NCI-H2029 treated with DMSO at 0.1 percent for 48 hours (cell line): ENCODE data around the gene DIP2C.
"Not testable (repeated sequence)": the region's sequence is repeated elsewhere in the genome, so short reads cannot be mapped to it uniquely, and the experiment has no call there.

ENCODE experiments used
- DNase-seq: peaks from one replicate; lab custom pipeline; 2025; lab: John Stamatoyannopoulos, UW

DIP2C gene

GRCh38 chr10:693506-693905 is 4.0 kb upstream of the DIP2C start:
- no peak for DNase-seq

- no peak for DNase-seq
Measured at GRCh38 chr10:692682-693351, 3.3 kb upstream of the DIP2C start.

- DNase-seq: no peak
Measured at GRCh38 chr10:691216-691615, 1.7 kb upstream of the DIP2C start.

GRCh38 chr10:690372-691161 is 1.1 kb upstream of the DIP2C start:
- DNase-seq: no peak

- no peak for DNase-seq
Measured at GRCh38 chr10:689121-689451, 382 bp downstream of the DIP2C start.

- DNase-seq: no peak
Measured at GRCh38 chr10:688312-689120, 952 bp downstream of the DIP2C start.

GRCh38 chr10:687583-688311 is 1.7 kb downstream of the DIP2C start:
- DNase-seq: no peak

- DNase-seq: no peak
Measured at GRCh38 chr10:686155-686931, 3.1 kb downstream of the DIP2C start.

- no peak for DNase-seq
Measured at GRCh38 chr10:685613-686012, 3.9 kb downstream of the DIP2C start.

- DNase-seq: no peak
Measured at GRCh38 chr10:683448-684071, 5.9 kb downstream of the DIP2C start.

- no peak for DNase-seq
Measured at GRCh38 chr10:682931-683447, 6.5 kb downstream of the DIP2C start.

- no peak for DNase-seq
Measured at GRCh38 chr10:681670-682318, 7.7 kb downstream of the DIP2C start.

GRCh38 chr10:680745-681144 is 8.7 kb downstream of the DIP2C start:
- no peak for DNase-seq

GRCh38 chr10:680146-680545 is 9.3 kb downstream of the DIP2C start:
- peak; percentile 35 for DNase-seq

- DNase-seq: no peak
Measured at GRCh38 chr10:679556-679955, 9.9 kb downstream of the DIP2C start.

- DNase-seq: not testable (repeated sequence)
Measured at GRCh38 chr10:678662-679005, 10.8 kb downstream of the DIP2C start.

GRCh38 chr10:677750-678661 is 11.5 kb downstream of the DIP2C start:
- DNase-seq: no peak

GRCh38 chr10:677038-677437 is 12.4 kb downstream of the DIP2C start:
- no peak for DNase-seq

GRCh38 chr10:676178-676577 is 13.3 kb downstream of the DIP2C start:
- DNase-seq: no peak
